CD4-positive, alpha-beta memory T cell (primary cell): ENCODE measurements around the gene PBX1. TPM values are rescaled to one million over a fixed set of nuclear protein-coding genes. Genes with fewer than 3 reads are reported as not detected.

Source experiments
- CTCF ChIA-PET: fragments of 350-600 bp; sonication (Branson Sonifier 250); formaldehyde crosslinking; loops from one replicate; lab custom pipeline; 2021; ENCODE audit warnings: inconsistent platforms; ENCODE audit not compliant: partially characterized antibody; lab: Charles Lee
- POLR2A ChIA-PET: fragments of 350-600 bp; sonication (Branson Sonifier 250); formaldehyde crosslinking; loops from one replicate; lab custom pipeline; 2021; ENCODE audit not compliant: partially characterized antibody; lab: Charles Lee
- DNase-seq, 5 donors: peaks; one replicate each; pipeline versions ENCODE4 v3.0.0 to v3.0.0-alpha.2; 2020 to 2022; ENCODE audit warnings: mixed read lengths in 1 of 5
- H3K27ac ChIP-seq: one replicate; pipeline ENCODE4 v1.7.0; 2013; ENCODE audit warnings: low read depth, low read length
- H3K27me3 ChIP-seq: 2 replicates; pipeline ENCODE4 v1.7.0; 2013; ENCODE audit warnings: mild to moderate bottlenecking, low read length, moderate library complexity; ENCODE audit not compliant: insufficient read depth
- H3K36me3 ChIP-seq: 2 replicates; pipeline ENCODE4 v1.7.0; 2013; ENCODE audit warnings: mild to moderate bottlenecking, low read length, moderate library complexity; ENCODE audit not compliant: insufficient read depth
- H3K4me1 ChIP-seq: 2 replicates; pipeline ENCODE4 v1.7.0; 2013; ENCODE audit warnings: mild to moderate bottlenecking, low read length, moderate library complexity; ENCODE audit not compliant: insufficient read depth
- H3K4me3 ChIP-seq, 2 donors: one replicate each; pipeline ENCODE4 v1.7.0; 2013; ENCODE audit warnings: low read length in 2 of 2, mild to moderate bottlenecking in 1 of 2
- H3K9me3 ChIP-seq, 2 donors: one replicate each; pipeline ENCODE4 v1.7.0; 2013; ENCODE audit warnings: low read length in 2 of 2, control low read depth in 1 of 2; ENCODE audit not compliant: control insufficient read depth in 1 of 2
- H3K27ac Mint-ChIP-seq, 7 donors: one replicate each; pipeline ENCODE4 v1.8.0; 2020 to 2021; ENCODE audit warnings: mixed read lengths in 7 of 7, mild to moderate bottlenecking in 6 of 7, inconsistent platforms in 3 of 7, moderate library complexity in 3 of 7
- H3K27me3 Mint-ChIP-seq, 2 donors: one replicate each; pipeline ENCODE4 v1.8.0; 2020 to 2021; ENCODE audit warnings: mixed read lengths in 2 of 2
- H3K36me3 Mint-ChIP-seq, 2 donors: one replicate each; pipeline ENCODE4 v1.8.0; 2020 to 2021; ENCODE audit warnings: mixed read lengths in 2 of 2, inconsistent platforms in 1 of 2, mild to moderate bottlenecking in 1 of 2
- H3K4me1 Mint-ChIP-seq, 4 donors: one replicate each; pipeline ENCODE4 v1.8.0; 2020 to 2021; ENCODE audit warnings: mixed read lengths in 4 of 4, mild to moderate bottlenecking in 1 of 4
- H3K4me3 Mint-ChIP-seq, 8 donors: one replicate each; pipeline ENCODE4 v1.8.0; 2020 to 2021; ENCODE audit warnings: mixed read lengths in 8 of 8, mild to moderate bottlenecking in 7 of 8, moderate library complexity in 6 of 8, inconsistent platforms in 3 of 8
- H3K9me3 Mint-ChIP-seq, 8 donors: one replicate each; pipeline ENCODE4 v1.8.0; 2020 to 2021; ENCODE audit warnings: mixed read lengths in 8 of 8, mild to moderate bottlenecking in 5 of 8, inconsistent platforms in 3 of 8, moderate library complexity in 1 of 8
- intact Hi-C: fragments of 100-400 bp; cut with micrococcal nuclease; formaldehyde crosslinking; loops from one replicate; pipeline ENCODE4 v1.15.1; 2023
- polyA plus RNA-seq, 2 donors: library from polyadenylated mRNA; unstranded; fragments of 300-500 nt; fragmentation: Illumina TruSeq; gene quantifications; one replicate each; pipeline ENCODE4 v1.2.3, GENCODE V29; 2021
- total RNA-seq, 2 experiments: library from RNA; stranded (reverse); gene quantifications; one replicate each; pipeline ENCODE4 v1.2.3, GENCODE V29; 2021

Gene PBX1
- total and polyA plus RNA-seq, 4 experiments from 2014 or later = 0.06 to 0.70 (median 0.53) TPM; not detected in 1

- Mint-ChIP-seq H3K36me3 (no peaks in the 10 kb centered on the region), H3K4me1 (no peaks in the 10 kb centered on the region), H3K27me3 (no peaks in the 10 kb centered on the region), H3K9me3 (peaks cover 0 to 5% (median 0%) of the 10 kb centered on the region in 8 donors), H3K4me3 (no peak overlapping the region), H3K27ac (no peak overlapping the region)
- ChIA-PET POLR2A (no interaction called here), CTCF (no interaction called here)
- no peak overlapping the region for H3K27ac ChIP-seq
- no peaks in the 10 kb centered on the region for H3K9me3 ChIP-seq
- H3K27me3 ChIP-seq = no peaks in the 10 kb centered on the region
- DNase-seq = no peak
- intact Hi-C loops = no loop called here
- H3K36me3 ChIP-seq = no peaks in the 10 kb centered on the region
- no peaks in the 10 kb centered on the region for H3K4me1 ChIP-seq
- no peak overlapping the region for H3K4me3 ChIP-seq
Observed at GRCh38 chr1:164643018-164643417, 84.0 kb downstream of the PBX1 start.

GRCh38 chr1:164644268-164644667 is 85.3 kb downstream of the PBX1 start:
- ChIA-PET POLR2A (no interaction called here), CTCF (no interaction called here)
- DNase-seq = no peak
- no peaks in the 10 kb centered on the region for H3K27me3 Mint-ChIP-seq
- no peak overlapping the region for H3K4me3 Mint-ChIP-seq
- Histone ChIP-seq H3K27me3 (no peaks in the 10 kb centered on the region), H3K27ac (no peak overlapping the region), H3K9me3 (no peaks in the 10 kb centered on the region), H3K4me1 (no peaks in the 10 kb centered on the region), H3K4me3 (no peak overlapping the region), H3K36me3 (no peaks in the 10 kb centered on the region)
- H3K9me3 Mint-ChIP-seq = peaks cover 0 to 2% (median 0%) of the 10 kb centered on the region in 8 donors
- no peak overlapping the region for H3K27ac Mint-ChIP-seq
- H3K4me1 Mint-ChIP-seq = no peaks in the 10 kb centered on the region
- intact Hi-C loops = no loop called here
- H3K36me3 Mint-ChIP-seq = no peaks in the 10 kb centered on the region

- ChIA-PET CTCF (no interaction called here), POLR2A (no interaction called here)
- Mint-ChIP-seq H3K4me1 (no peaks in the 10 kb centered on the region), H3K4me3 (no peak overlapping the region), H3K9me3 (peaks cover 0 to 2% (median 0%) of the 10 kb centered on the region in 8 donors), H3K27ac (no peak overlapping the region), H3K36me3 (no peaks in the 10 kb centered on the region), H3K27me3 (no peaks in the 10 kb centered on the region)
- no peak for DNase-seq
- H3K4me3 ChIP-seq = no peak overlapping the region
- intact Hi-C loops = no loop called here
- H3K4me1 ChIP-seq = no peaks in the 10 kb centered on the region
- H3K27ac ChIP-seq = no peak overlapping the region
- H3K9me3 ChIP-seq = no peaks in the 10 kb centered on the region
- no peaks in the 10 kb centered on the region for H3K27me3 ChIP-seq
- H3K36me3 ChIP-seq = no peaks in the 10 kb centered on the region
Observed at GRCh38 chr1:164644774-164645644, 86.0 kb downstream of the PBX1 start.

- Mint-ChIP-seq H3K27ac (peak overlapping the region in 1 of 7 donors; percentile 64), H3K4me3 (no peak overlapping the region), H3K4me1 (no peaks in the 10 kb centered on the region), H3K27me3 (no peaks in the 10 kb centered on the region), H3K36me3 (no peaks in the 10 kb centered on the region), H3K9me3 (peaks cover 0 to 2% (median 0%) of the 10 kb centered on the region in 8 donors)
- Histone ChIP-seq H3K36me3 (no peaks in the 10 kb centered on the region), H3K4me1 (no peaks in the 10 kb centered on the region), H3K9me3 (no peaks in the 10 kb centered on the region), H3K27ac (no peak overlapping the region), H3K4me3 (no peak overlapping the region), H3K27me3 (no peaks in the 10 kb centered on the region)
- intact Hi-C loops = no loop called here
- CTCF ChIA-PET = no interaction called here
- POLR2A ChIA-PET = no interaction called here
- no peak for DNase-seq
Observed at GRCh38 chr1:164645921-164646320, 86.9 kb downstream of the PBX1 start.

GRCh38 chr1:164647211-164647610 is 88.2 kb downstream of the PBX1 start:
- CTCF ChIA-PET = no interaction called here
- H3K27me3 Mint-ChIP-seq = peaks cover 0 to 2% of the 10 kb centered on the region in 2 donors
- peaks cover 0 to 2% (median 0%) of the 10 kb centered on the region in 8 donors for H3K9me3 Mint-ChIP-seq
- DNase-seq = no peak
- Histone ChIP-seq H3K4me3 (no peak overlapping the region), H3K27me3 (no peaks in the 10 kb centered on the region), H3K9me3 (no peaks in the 10 kb centered on the region), H3K36me3 (no peaks in the 10 kb centered on the region), H3K4me1 (no peaks in the 10 kb centered on the region), H3K27ac (no peak overlapping the region)
- peaks cover 0 to 2% (median 0%) of the 10 kb centered on the region in 4 donors for H3K4me1 Mint-ChIP-seq
- POLR2A ChIA-PET = no interaction called here
- H3K36me3 Mint-ChIP-seq = no peaks in the 10 kb centered on the region
- H3K27ac Mint-ChIP-seq = no peak overlapping the region
- H3K4me3 Mint-ChIP-seq = no peak overlapping the region
- intact Hi-C loops = no loop called here

- Mint-ChIP-seq H3K9me3 (peaks cover 0 to 2% (median 0%) of the 10 kb centered on the region in 8 donors), H3K4me1 (peaks cover 0 to 2% (median 0%) of the 10 kb centered on the region in 4 donors), H3K4me3 (no peak overlapping the region), H3K36me3 (no peaks in the 10 kb centered on the region), H3K27ac (no peak overlapping the region), H3K27me3 (peaks cover 0 to 2% of the 10 kb centered on the region in 2 donors)
- Histone ChIP-seq H3K27me3 (no peaks in the 10 kb centered on the region), H3K9me3 (no peaks in the 10 kb centered on the region), H3K4me3 (no peak overlapping the region), H3K4me1 (no peaks in the 10 kb centered on the region), H3K27ac (no peak overlapping the region), H3K36me3 (no peaks in the 10 kb centered on the region)
- no peak for DNase-seq
- ChIA-PET CTCF (no interaction called here), POLR2A (no interaction called here)
- intact Hi-C loops = no loop called here
Observed at GRCh38 chr1:164648636-164649035, 89.7 kb downstream of the PBX1 start.

- ChIA-PET CTCF (no interaction called here), POLR2A (no interaction called here)
- Histone ChIP-seq H3K4me1 (no peaks in the 10 kb centered on the region), H3K9me3 (no peaks in the 10 kb centered on the region), H3K27me3 (no peaks in the 10 kb centered on the region), H3K27ac (no peak overlapping the region), H3K36me3 (no peaks in the 10 kb centered on the region), H3K4me3 (no peak overlapping the region)
- DNase-seq = no peak
- intact Hi-C loops = no loop called here
- Mint-ChIP-seq H3K4me1 (peaks cover 0 to 2% (median 0%) of the 10 kb centered on the region in 4 donors), H3K36me3 (no peaks in the 10 kb centered on the region), H3K4me3 (no peak overlapping the region), H3K27me3 (peaks cover 0 to 2% of the 10 kb centered on the region in 2 donors), H3K9me3 (peaks cover 0 to 4% (median 0%) of the 10 kb centered on the region in 8 donors), H3K27ac (no peak overlapping the region)
Observed at GRCh38 chr1:164649146-164649545, 90.2 kb downstream of the PBX1 start.
